Measurements from ENCODE around the gene KLHDC10.

Gene KLHDC10

DNA sequence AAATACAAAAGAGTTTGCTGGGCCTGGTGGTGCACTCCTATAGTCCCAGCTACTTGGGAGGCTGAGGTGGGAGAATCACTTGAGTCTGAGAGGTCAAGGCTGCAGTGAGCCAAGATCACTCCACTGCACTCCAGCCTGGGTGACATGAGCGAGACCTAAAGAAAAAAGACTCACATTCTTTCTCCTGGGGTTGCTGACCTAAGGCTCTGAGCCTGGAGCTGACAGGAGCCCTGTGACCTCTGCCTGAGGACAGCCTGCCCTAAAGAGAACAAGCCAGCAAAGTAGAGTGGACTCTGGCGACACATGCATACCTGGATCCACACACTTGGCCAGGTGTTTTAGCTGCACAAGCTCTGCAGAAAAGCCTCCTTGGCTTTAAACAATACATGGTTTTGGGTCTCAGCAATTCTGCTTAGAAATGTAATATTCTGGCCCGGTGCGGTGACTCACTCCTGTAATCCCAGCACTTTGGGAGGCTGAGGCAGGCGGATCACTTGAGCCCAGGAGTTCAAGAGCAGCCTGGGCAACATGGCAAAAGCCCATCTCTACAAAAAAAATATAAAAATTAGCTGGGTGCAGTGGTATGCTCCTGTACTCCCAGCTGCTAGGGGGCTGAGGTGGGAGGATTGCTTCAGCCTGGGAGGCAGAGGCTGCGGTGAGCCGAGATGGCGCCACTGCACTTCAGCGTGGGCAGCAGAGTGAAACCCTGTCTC lies 76.5 kb downstream of the KLHDC10 start:
- no peak for TF ChIP-seq CTCF (IDR thresholded peaks at IDR 0.05)
- H3K4me3 ChIP-seq (ENCODE audit: low read depth in 1 of 2, low read length in 1 of 2) = no peak overlapping the region
- H3K9me3 ChIP-seq = no peaks in the 10 kb centered on the region
- no peaks in the 10 kb centered on the region for H3K36me3 ChIP-seq
- no peaks in the 10 kb centered on the region for H3K4me1 ChIP-seq (ENCODE audit: control insufficient read depth in 1 of 2, insufficient read depth in 1 of 2, low read depth in 1 of 2, low read length in 1 of 2)
- no peak overlapping the region for H3K27ac ChIP-seq
- H3K27me3 ChIP-seq = no peaks in the 10 kb centered on the region

DNA sequence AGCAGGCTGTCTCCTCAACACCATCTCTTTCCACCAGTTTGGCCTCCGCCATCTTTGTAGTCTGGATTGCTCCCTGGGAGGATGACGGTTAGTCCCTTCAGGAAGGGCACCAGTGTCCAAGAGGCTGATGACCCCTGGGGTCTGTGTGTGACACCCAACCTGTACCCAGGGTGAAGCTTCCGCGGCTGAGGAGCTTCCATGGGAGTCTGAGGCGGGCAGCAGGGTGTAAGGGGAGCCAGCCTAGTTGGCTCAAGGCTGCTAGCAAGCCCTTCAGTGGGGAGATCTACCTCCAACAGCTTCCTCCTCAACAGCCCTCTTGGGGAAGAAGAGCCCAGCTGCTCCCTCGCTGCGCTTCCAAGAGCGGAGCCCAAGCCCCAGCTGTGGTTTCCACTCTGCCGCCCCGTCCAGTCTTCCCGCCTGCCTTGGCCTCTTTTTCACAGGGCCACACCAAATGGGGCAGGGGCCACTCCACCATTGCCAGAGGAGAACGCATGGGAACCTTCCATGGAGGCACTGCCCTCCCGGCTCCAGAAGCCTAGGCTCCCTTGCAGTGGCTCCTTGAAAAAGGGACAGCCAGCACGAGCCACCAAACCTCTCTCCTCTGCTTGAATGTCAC lies 77.5 kb downstream of the KLHDC10 start:
- H3K4me3 ChIP-seq (ENCODE audit: low read depth in 1 of 2, low read length in 1 of 2) = no peak overlapping the region
- H3K27ac ChIP-seq = no peak overlapping the region
- no peaks in the 10 kb centered on the region for H3K9me3 ChIP-seq
- no peaks in the 10 kb centered on the region for H3K27me3 ChIP-seq
- H3K36me3 ChIP-seq = no peaks in the 10 kb centered on the region
- H3K4me1 ChIP-seq (ENCODE audit: control insufficient read depth in 1 of 2, insufficient read depth in 1 of 2, low read depth in 1 of 2, low read length in 1 of 2) = no peaks in the 10 kb centered on the region
- no peak for TF ChIP-seq CTCF (IDR thresholded peaks at IDR 0.05)

DNA sequence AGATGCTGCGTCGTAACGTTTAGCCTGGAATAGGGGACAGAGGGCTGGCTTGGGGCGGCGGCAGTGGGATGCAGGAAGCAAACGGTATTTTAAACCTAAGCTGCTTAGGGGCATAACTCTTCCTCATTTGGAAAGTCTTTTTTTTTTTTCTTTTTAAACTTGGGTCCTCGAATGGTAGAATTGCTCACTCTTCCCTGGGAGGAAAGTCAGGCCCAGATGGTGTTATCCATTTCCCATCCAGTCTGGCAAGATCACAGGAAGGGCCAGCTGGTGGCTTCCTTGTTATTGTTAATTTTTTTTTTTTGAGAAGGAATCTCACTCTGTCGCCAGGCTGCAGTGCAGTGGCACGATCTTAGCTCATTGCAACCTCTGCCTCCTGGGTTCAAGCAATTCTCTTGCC lies 78.2 kb downstream of the KLHDC10 start:
- H3K27me3 ChIP-seq = no peaks in the 10 kb centered on the region
- no peak overlapping the region for H3K4me3 ChIP-seq (ENCODE audit: low read depth in 1 of 2, low read length in 1 of 2)
- H3K36me3 ChIP-seq = no peaks in the 10 kb centered on the region
- no peak overlapping the region for H3K27ac ChIP-seq
- no peaks in the 10 kb centered on the region for H3K9me3 ChIP-seq
- TF ChIP-seq CTCF (IDR thresholded peaks at IDR 0.05) = no peak
- no peaks in the 10 kb centered on the region for H3K4me1 ChIP-seq (ENCODE audit: control insufficient read depth in 1 of 2, insufficient read depth in 1 of 2, low read depth in 1 of 2, low read length in 1 of 2)

GRCh38 chr7:130149281-130150139 lies 79.2 kb downstream of the KLHDC10 start:
- Histone ChIP-seq H3K27me3 (no peaks in the 10 kb centered on the region), H3K36me3 (no peaks in the 10 kb centered on the region), H3K9me3 (no peaks in the 10 kb centered on the region), H3K4me1 (ENCODE audit: control insufficient read depth in 1 of 2, insufficient read depth in 1 of 2, low read depth in 1 of 2, low read length in 1 of 2) (no peaks in the 10 kb centered on the region), H3K4me3 (ENCODE audit: low read depth in 1 of 2, low read length in 1 of 2) (no peak overlapping the region), H3K27ac (no peak overlapping the region)
- TF ChIP-seq CTCF (IDR thresholded peaks at IDR 0.05) = no peak

DNA sequence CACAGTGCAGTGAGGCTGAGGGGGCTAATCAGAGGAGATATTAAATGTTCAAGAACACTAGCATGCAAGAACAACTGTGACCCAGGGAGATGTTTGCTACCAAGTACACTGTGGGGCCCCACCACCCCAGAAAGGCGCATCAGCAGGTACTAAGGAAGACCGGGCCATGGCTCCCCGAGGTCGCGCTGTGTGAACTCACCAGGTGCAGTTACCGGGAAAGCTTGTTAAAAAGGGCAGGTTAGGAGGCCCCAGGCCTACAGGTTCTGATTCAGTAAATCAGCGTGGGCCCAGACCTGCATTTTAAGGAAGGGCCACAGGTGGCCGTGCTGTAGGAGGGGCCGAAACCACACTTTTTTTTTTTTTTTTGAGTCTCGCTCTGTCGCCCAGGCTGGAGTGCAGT lies 80.3 kb downstream of the KLHDC10 start:
- Histone ChIP-seq H3K4me3 (ENCODE audit: low read depth in 1 of 2, low read length in 1 of 2) (no peak overlapping the region), H3K27me3 (no peaks in the 10 kb centered on the region), H3K9me3 (no peaks in the 10 kb centered on the region), H3K4me1 (ENCODE audit: control insufficient read depth in 1 of 2, insufficient read depth in 1 of 2, low read depth in 1 of 2, low read length in 1 of 2) (no peaks in the 10 kb centered on the region), H3K27ac (no peak overlapping the region), H3K36me3 (no peaks in the 10 kb centered on the region)
- TF ChIP-seq CTCF (IDR thresholded peaks at IDR 0.05) = no peak
